Measurements from ENCODE around the gene IL1R1.

IL1R1 gene

DNA sequence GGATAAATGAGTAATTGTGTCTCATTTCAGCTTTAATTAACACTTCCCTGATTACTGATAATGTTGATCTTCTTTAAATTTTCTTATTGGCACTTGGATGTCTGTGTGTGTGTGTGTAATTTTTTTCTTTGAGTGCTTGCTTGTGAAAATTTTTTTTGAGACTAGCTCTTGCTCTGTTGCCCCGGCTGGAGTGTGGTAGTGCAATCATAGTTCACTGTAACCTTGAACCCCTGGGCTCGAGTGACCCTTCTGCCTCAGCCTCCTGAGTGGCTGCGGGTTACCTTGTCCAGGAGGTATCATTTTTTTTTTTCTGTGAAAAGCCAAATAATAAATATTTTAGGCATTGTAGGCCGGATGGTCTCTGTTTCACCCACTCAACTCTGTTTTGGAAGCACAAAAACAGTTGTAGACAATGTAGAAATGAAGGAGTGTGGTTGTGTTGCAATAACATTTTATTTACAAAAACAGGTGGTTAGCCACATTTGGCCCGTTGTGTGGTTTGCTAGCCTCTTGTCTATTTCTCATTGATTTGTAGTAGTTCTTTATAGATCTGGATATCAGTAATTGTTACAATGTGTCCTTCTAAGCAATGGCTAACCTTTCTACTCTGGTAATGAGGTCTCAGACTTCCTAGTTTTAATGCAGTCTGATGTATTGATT is 52.2 kb downstream of the IL1R1 start:
- Mint-ChIP-seq H3K9me3 (no peaks in the 10 kb centered on the region), H3K36me3 (ENCODE audit: low read depth) (no peaks in the 10 kb centered on the region), H3K4me3 (no peak overlapping the region), H3K27ac (no peak overlapping the region), H3K4me1 (no peaks in the 10 kb centered on the region), H3K27me3 (ENCODE audit: low read depth, poor library complexity) (peaks cover 8% of the 10 kb centered on the region)
- no peak for DNase-seq
- TF ChIP-seq CTCF (IDR thresholded peaks at IDR 0.05) = no peak

GRCh38 chr2:102197389-102198137 is 55.0 kb downstream of the IL1R1 start:
- Mint-ChIP-seq H3K27ac (no peak overlapping the region), H3K36me3 (ENCODE audit: low read depth) (no peaks in the 10 kb centered on the region), H3K9me3 (no peaks in the 10 kb centered on the region), H3K4me3 (no peak overlapping the region), H3K27me3 (ENCODE audit: low read depth, poor library complexity) (peaks cover 8% of the 10 kb centered on the region), H3K4me1 (peaks cover 4% of the 10 kb centered on the region)
- TF ChIP-seq CTCF (IDR thresholded peaks at IDR 0.05) = no peak
- no peak for DNase-seq

- no peak for TF ChIP-seq CTCF (IDR thresholded peaks at IDR 0.05)
- H3K27me3 Mint-ChIP-seq (ENCODE audit: low read depth, poor library complexity) = peaks cover 7% of the 10 kb centered on the region
- H3K36me3 Mint-ChIP-seq (ENCODE audit: low read depth) = no peaks in the 10 kb centered on the region
- no peak overlapping the region for H3K4me3 Mint-ChIP-seq
- DNase-seq = no peak
- peaks cover 26% of the 10 kb centered on the region for H3K9me3 Mint-ChIP-seq
- no peak overlapping the region for H3K27ac Mint-ChIP-seq
- peaks cover 4% of the 10 kb centered on the region for H3K4me1 Mint-ChIP-seq
Observed at GRCh38 chr2:102200539-102200938, 58.0 kb downstream of the IL1R1 start.

DNA sequence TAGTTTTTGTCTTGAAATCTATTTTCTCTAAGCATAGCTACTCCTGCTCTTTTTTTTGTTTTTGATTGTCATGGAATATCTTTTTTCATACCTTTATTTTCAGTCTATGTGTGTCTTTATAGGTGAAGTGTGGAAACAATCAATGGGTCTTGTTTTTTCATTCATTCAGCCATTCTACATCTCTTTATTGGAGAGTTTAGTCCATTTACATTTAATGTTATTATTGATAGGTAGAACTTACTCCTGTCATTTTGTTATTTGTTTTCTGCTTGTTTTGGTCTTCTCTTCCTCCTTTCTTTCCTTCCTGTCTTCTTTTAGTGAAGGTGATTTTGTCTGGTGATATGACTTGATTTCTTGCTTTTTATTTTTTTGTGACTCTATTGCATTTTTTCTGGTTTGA is 62.1 kb downstream of the IL1R1 start:
- Mint-ChIP-seq H3K36me3 (ENCODE audit: low read depth) (no peaks in the 10 kb centered on the region), H3K4me3 (no peak overlapping the region), H3K27ac (no peak overlapping the region), H3K27me3 (ENCODE audit: low read depth, poor library complexity) (peaks cover 3% of the 10 kb centered on the region), H3K9me3 (peaks cover 30% of the 10 kb centered on the region), H3K4me1 (peaks cover 4% of the 10 kb centered on the region)
- no peak for TF ChIP-seq CTCF (IDR thresholded peaks at IDR 0.05)
- no peak for DNase-seq

- Mint-ChIP-seq H3K4me3 (no peak overlapping the region), H3K9me3 (peaks cover 30% of the 10 kb centered on the region), H3K4me1 (no peaks in the 10 kb centered on the region), H3K27me3 (ENCODE audit: low read depth, poor library complexity) (peaks cover 3% of the 10 kb centered on the region), H3K36me3 (ENCODE audit: low read depth) (no peaks in the 10 kb centered on the region), H3K27ac (no peak overlapping the region)
- TF ChIP-seq CTCF (IDR thresholded peaks at IDR 0.05) = no peak
- no peak for DNase-seq
Observed at GRCh38 chr2:102206666-102207341, 64.3 kb downstream of the IL1R1 start.

Measured in nephron progenitor cell (in vitro differentiated cells).